SJCRH30 (cell line): Measurements from ENCODE around the gene CCP110. TPM values are rescaled to one million over a fixed set of nuclear protein-coding genes. Genes with fewer than 3 reads are reported as not detected.

ENCODE experiments used
- DNase-seq, 2 experiments: peaks; one replicate each; pipeline ENCODE4 v3.0.0-alpha.2; 2015 to 2020
- H3K27ac ChIP-seq: fragments of 250-450 bp; sonication (Bioruptor Pico); 2 replicates; pipeline ENCODE4 v1.5.1; 2020; ENCODE audit warnings: mild to moderate bottlenecking, moderate library complexity
- H3K27me3 ChIP-seq: fragments of 250-450 bp; sonication (Bioruptor Pico); 2 replicates; pipeline ENCODE4 v1.5.1; 2020; ENCODE audit warnings: mild to moderate bottlenecking, moderate library complexity
- H3K36me3 ChIP-seq: fragments of 250-450 bp; sonication (Bioruptor Pico); 2 replicates; pipeline ENCODE4 v1.5.1; 2020; ENCODE audit warnings: mild to moderate bottlenecking, moderate library complexity
- H3K4me1 ChIP-seq: fragments of 250-450 bp; sonication (Bioruptor Pico); 2 replicates; pipeline ENCODE4 v1.5.1; 2020; ENCODE audit warnings: mild to moderate bottlenecking, moderate library complexity
- H3K4me3 ChIP-seq: fragments of 250-450 bp; sonication (Bioruptor Pico); 2 replicates; pipeline ENCODE4 v1.5.1; 2020; ENCODE audit warnings: mild to moderate bottlenecking, moderate library complexity
- H3K9me3 ChIP-seq: fragments of 250-450 bp; sonication (Bioruptor Pico); replicated peaks from 2 replicates; pipeline ENCODE4 v1.5.1; 2020; ENCODE audit warnings: mild to moderate bottlenecking, moderate library complexity
- total RNA-seq: library from RNA; depleted of rRNA; stranded (reverse); fragments of >200 nt; shearing (Covaris generic); gene quantifications from 2 replicates; pipeline ENCODE4 v1.2.3, GENCODE V29; 2014

Gene CCP110
- total RNA-seq, 1 experiment from 2014 or later, result 37.2 TPM

GRCh38 chr16:19499481-19499880 lies 24.3 kb upstream of the CCP110 start:
- DNase-seq, result no peak
- no peaks in the 10 kb centered on the region for H3K4me1 ChIP-seq
- H3K4me3 ChIP-seq, result no peak overlapping the region
- H3K9me3 ChIP-seq, result no peaks in the 10 kb centered on the region
- H3K27ac ChIP-seq, result no peak overlapping the region
- peaks cover 15% of the 10 kb centered on the region for H3K36me3 ChIP-seq
- no peaks in the 10 kb centered on the region for H3K27me3 ChIP-seq

GRCh38 chr16:19502395-19503131 lies 21.2 kb upstream of the CCP110 start:
- Histone ChIP-seq H3K27ac (no peak overlapping the region), H3K36me3 (peaks cover 25% of the 10 kb centered on the region), H3K27me3 (no peaks in the 10 kb centered on the region), H3K4me3 (no peak overlapping the region), H3K9me3 (no peaks in the 10 kb centered on the region), H3K4me1 (no peaks in the 10 kb centered on the region)
- DNase-seq, result peak; percentile 67 to 82

- Histone ChIP-seq H3K4me1 (no peaks in the 10 kb centered on the region), H3K27me3 (no peaks in the 10 kb centered on the region), H3K9me3 (no peaks in the 10 kb centered on the region), H3K4me3 (no peak overlapping the region), H3K36me3 (peaks cover 26% of the 10 kb centered on the region), H3K27ac (no peak overlapping the region)
- no peak for DNase-seq
Observed at GRCh38 chr16:19503461-19504075, 20.2 kb upstream of the CCP110 start.

GRCh38 chr16:19505600-19506303 lies 18.0 kb upstream of the CCP110 start:
- no peaks in the 10 kb centered on the region for H3K27me3 ChIP-seq
- H3K36me3 ChIP-seq, result peaks cover 33% of the 10 kb centered on the region
- H3K4me1 ChIP-seq, result no peaks in the 10 kb centered on the region
- H3K9me3 ChIP-seq, result no peaks in the 10 kb centered on the region
- no peak for DNase-seq
- no peak overlapping the region for H3K27ac ChIP-seq
- H3K4me3 ChIP-seq, result no peak overlapping the region

- no peaks in the 10 kb centered on the region for H3K4me1 ChIP-seq
- DNase-seq, result no peak
- no peak overlapping the region for H3K27ac ChIP-seq
- no peaks in the 10 kb centered on the region for H3K27me3 ChIP-seq
- no peaks in the 10 kb centered on the region for H3K9me3 ChIP-seq
- H3K36me3 ChIP-seq, result peaks cover 30% of the 10 kb centered on the region
- H3K4me3 ChIP-seq, result no peak overlapping the region
Observed at GRCh38 chr16:19506965-19507364, 16.8 kb upstream of the CCP110 start.

GRCh38 chr16:19507867-19508266 lies 15.9 kb upstream of the CCP110 start:
- Histone ChIP-seq H3K27me3 (no peaks in the 10 kb centered on the region), H3K9me3 (no peaks in the 10 kb centered on the region), H3K36me3 (peaks cover 22% of the 10 kb centered on the region), H3K4me3 (no peak overlapping the region), H3K4me1 (no peaks in the 10 kb centered on the region), H3K27ac (no peak overlapping the region)
- no peak for DNase-seq

- Histone ChIP-seq H3K4me3 (no peak overlapping the region), H3K4me1 (no peaks in the 10 kb centered on the region), H3K9me3 (no peaks in the 10 kb centered on the region), H3K27me3 (no peaks in the 10 kb centered on the region), H3K36me3 (peaks cover 21% of the 10 kb centered on the region), H3K27ac (no peak overlapping the region)
- no peak for DNase-seq
Observed at GRCh38 chr16:19512297-19512696, 11.4 kb upstream of the CCP110 start.

GRCh38 chr16:19513377-19514053 lies 10.2 kb upstream of the CCP110 start:
- DNase-seq, result no peak
- Histone ChIP-seq H3K27me3 (no peaks in the 10 kb centered on the region), H3K4me1 (no peaks in the 10 kb centered on the region), H3K36me3 (peaks cover 21% of the 10 kb centered on the region), H3K4me3 (no peak overlapping the region), H3K27ac (no peak overlapping the region), H3K9me3 (no peaks in the 10 kb centered on the region)

GRCh38 chr16:19515757-19516156 lies 8.0 kb upstream of the CCP110 start:
- Histone ChIP-seq H3K27ac (no peak overlapping the region), H3K4me3 (no peak overlapping the region), H3K9me3 (no peaks in the 10 kb centered on the region), H3K27me3 (no peaks in the 10 kb centered on the region), H3K36me3 (peaks cover 13% of the 10 kb centered on the region), H3K4me1 (no peaks in the 10 kb centered on the region)
- no peak for DNase-seq

- Histone ChIP-seq H3K4me1 (no peaks in the 10 kb centered on the region), H3K27ac (no peak overlapping the region), H3K27me3 (no peaks in the 10 kb centered on the region), H3K9me3 (no peaks in the 10 kb centered on the region), H3K36me3 (peaks cover 13% of the 10 kb centered on the region), H3K4me3 (no peak overlapping the region)
- DNase-seq, result no peak
Observed at GRCh38 chr16:19517424-19518089, 6.2 kb upstream of the CCP110 start.

GRCh38 chr16:19518388-19518787 lies 5.4 kb upstream of the CCP110 start:
- Histone ChIP-seq H3K27ac (no peak overlapping the region), H3K4me1 (no peaks in the 10 kb centered on the region), H3K36me3 (peaks cover 13% of the 10 kb centered on the region), H3K9me3 (no peaks in the 10 kb centered on the region), H3K4me3 (no peak overlapping the region), H3K27me3 (no peaks in the 10 kb centered on the region)
- DNase-seq, result no peak

GRCh38 chr16:19520861-19521331 lies 2.8 kb upstream of the CCP110 start:
- no peak for DNase-seq
- Histone ChIP-seq H3K4me3 (peak overlapping the region; percentile 72), H3K9me3 (no peaks in the 10 kb centered on the region), H3K36me3 (peaks cover 3% of the 10 kb centered on the region; the same call in 1 of the 2 replicates), H3K27ac (no peak overlapping the region), H3K27me3 (no peaks in the 10 kb centered on the region), H3K4me1 (no peaks in the 10 kb centered on the region)

- Histone ChIP-seq H3K27ac (no peak within 1 kb of the TSS; the same call in 1 of the 2 replicates), H3K9me3 (no peaks in the 10 kb centered on the region), H3K36me3 (no peaks in the 10 kb centered on the region), H3K4me1 (no peaks in the 10 kb centered on the region), H3K27me3 (no peaks in the 10 kb centered on the region), H3K4me3 (peak within 1 kb of the TSS; percentile 72)
- peak; percentile 89 to 92 for DNase-seq
Observed at GRCh38 chr16:19521471-19522396, 2.0 kb upstream of the CCP110 start, which contains the start of gene GDE1. Gene GDE1 (minus strand): TSS chr16:19522098. CDS start chr16:19521964, 134 bp downstream.
